ENCODE measurements around the gene NPHS2.
A peak's percentile ranks its signal among the peaks of the same experiment; 100 is the strongest.

Gene NPHS2

DNA sequence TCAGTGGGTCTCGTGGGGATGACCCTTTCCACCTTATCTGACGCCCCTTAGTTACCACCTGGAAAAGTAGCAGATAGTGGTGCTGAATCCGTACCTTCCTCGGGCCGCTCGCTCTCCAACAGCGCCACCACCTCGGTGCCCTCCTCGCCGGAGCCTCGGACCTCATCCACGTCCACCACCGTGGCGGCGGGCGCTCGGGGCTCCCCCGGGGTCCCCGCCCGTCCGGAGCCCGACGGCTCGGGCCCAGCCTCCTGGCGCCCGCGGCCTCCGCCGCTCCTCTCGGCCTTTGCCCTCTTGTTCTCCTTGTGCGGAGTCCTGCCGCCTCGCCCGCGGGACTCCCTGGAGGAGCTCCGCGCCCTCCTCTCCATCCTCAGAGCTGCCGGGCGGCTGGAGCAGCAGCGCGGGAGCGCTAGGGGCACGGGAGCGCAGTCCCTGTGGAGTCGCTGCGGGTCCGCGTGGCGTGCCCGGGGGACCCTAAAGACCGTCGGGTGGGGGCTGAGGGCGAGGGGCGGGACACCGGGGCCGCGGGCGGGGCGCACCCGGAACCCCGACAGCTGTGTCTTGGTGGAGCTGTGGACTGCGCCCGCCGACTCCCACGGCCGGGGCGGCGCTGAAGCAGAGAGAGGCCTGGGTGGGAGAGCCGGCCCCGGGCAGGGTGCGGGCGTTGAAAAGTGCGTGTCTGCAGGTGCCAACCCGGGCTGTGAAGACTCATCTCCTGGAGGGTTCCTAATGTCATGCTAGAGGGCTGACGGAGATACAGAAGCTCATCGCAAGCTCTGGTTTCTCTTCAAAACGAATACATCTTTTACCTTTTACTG is at the start of gene NPHS2:
TSS of gene NPHS2 (minus strand) at position 452 of the 818 bp plus-strand sequence. CDS start at position 368, 84 bp downstream.
- no peak for DNase-seq

DNA sequence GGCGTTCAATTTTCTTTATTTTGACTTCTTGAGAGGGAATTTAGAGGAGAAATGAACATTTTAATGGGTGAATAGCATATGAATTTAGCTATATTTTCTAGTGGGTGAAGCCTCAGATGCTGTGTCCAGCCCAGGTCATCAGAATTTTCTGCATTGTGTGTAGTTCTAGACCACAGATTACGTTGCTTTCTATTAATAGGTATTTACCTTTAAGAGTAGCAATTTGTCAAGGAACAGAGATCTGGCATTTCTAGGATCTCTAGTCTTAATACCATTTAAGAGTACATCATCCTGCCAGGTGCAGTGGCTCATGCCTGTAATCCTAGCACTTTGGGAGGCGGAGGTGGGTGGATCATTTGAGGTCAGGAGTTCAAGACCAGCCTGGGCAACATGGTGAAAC is 36.6 kb upstream of the NPHS2 start:
- no peak for DNase-seq

DNA sequence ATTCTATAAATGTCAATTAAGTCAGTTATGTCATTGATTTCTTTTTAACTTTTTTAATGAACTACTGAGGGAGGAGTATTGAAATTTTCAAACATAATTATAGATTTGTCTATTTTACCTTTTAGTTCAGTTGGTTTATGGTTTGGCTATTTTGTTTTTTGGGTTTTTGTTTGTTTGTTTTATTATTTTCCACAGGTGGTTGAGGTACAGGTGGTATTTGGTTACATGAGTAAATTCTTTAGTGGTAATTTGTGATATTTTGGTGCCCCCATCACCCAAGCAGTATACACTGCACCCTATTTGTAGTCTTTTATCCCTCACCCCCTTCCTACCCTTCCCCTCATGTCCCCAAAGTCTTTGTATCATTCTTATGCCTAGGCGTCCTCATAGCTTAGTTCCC is 25.3 kb upstream of the NPHS2 start:
- no peak for DNase-seq

DNA sequence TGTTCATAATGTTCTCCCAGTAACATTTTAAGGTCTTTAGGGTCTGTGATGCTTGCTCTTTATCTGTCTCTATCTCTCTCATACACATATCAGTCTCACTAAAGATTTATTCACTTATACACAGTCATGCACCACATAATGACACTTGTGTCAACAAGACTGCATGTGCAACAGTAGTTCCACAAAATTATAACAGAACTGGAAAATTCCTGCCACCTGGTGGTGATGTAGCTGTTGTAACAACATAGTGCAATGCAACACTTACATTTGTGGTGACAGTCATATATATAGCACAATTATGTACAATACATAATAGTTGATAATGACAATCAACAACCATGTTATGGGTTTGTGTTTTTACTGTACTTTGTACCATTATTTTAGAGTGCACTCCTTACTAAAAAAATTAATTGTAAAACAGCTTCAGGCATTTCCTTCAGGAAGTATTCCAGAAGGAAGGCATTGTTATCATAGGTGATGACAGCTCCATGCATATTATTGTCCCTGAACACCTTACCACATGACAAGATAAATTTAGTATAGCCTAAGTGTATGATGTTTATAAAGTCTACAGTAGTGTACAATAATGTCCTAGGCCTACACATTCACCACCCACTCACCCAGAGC is 24.0 kb upstream of the NPHS2 start:
- peak; percentile 23 for DNase-seq

DNA sequence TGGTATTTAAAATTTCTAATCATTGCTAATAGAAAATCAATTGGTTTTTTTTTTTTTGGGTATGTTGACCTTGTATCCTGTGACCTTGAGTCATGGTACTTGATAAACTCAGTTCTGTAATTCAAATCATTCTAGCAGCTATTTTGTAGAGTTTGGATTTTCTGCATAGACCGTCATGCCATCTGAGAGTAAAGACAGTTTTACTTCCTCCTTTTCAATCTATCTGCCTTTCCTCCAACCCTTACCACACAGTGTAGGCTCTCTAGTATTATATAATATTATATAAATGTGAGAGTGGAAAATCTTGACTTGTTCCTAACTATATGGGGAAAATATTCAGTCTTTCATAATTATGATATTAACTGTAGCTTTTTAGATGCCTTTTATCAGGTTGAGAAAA is 22.9 kb upstream of the NPHS2 start:
- DNase-seq: no peak

DNA sequence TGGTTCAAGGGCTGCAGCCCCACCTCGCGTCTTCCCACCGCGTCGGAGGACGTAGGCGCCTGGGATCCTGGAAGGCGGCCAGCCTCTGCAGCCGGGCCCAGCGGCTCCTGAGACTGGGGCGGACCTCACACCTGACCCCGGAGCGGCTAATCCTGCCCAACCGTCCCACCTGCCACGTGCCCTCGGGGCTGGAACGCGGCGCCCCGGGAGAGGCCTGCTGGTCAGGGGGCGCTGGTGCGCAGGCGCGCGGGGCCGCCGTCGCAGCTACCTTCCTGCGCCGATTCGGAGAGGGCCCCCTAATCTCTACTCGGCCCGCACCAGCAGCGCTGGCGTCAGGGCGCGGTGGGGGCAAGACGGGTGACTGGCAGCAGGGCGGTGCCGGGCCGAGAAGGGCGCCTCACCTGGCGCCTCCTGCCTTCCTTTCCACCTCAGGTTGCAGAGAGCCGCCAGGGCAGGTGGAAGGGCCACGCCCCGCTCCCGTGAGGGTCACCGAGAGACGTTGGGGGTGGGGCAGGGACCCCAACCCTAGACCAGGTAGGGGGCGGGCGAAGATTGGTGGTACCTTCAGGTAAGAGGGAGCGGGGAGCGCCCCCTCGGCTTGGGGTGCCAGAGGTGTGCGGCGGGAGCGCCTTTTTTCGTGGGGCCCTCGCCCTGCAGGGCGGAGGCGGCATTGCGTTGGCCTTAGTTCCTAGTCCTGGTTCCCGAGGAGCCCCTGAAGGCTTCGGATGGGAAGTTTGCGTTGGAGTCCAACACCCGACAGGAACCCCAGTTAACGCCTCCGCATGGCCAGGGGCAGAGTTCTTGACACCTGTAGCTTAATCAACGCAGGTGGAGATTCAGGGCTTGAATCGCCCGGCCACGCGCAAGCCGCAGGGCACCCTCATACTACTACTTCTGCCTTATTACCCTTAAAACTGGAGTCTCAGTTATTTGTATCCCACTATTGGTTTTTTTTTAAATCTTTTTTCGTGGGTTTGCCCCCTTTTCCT is 16.1 kb upstream of the NPHS2 start, which contains the start of gene TDRD5:
TSS of gene TDRD5 (plus strand) at position 241 of the 989 bp plus-strand sequence. CDS start 784 bp downstream, outside the sequence.
- no peak for DNase-seq

DNA sequence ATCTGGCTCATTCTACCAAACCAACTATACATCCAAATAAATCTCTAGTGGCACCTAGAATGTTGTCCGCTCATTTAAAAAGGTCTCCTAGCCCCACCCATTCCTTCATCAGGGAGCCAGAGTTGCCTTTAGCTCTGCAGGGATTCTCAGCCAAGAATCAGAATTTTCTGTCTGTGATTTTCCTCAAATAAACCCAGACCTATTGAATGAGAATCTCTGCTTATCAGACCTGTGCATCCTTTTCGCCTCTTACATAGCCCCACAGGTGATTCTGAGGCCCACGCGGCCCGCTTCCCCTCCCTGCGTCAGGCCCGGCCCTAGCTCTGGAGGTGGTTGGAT is 15.5 kb upstream of the NPHS2 start:
- no peak for DNase-seq

DNA sequence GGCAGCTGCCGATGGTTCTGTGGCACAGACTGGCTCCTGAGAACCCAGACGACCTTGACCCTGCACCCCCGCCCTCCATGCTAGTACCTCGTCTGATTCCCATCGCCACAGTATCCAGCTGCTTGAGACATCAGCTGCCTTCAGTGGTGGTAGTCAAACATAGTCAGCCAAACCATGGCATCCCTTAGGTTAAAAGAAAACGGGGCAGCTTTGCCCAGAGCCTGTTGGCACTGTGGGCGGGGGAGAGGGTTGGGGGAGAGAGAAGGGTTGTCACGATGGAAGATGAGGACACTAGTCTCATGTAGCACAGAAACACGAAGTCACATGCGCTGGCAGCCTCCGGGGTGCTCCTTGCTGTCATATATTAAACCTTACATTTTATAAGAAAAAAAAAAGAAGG is 14.9 kb upstream of the NPHS2 start:
- DNase-seq: no peak

DNA sequence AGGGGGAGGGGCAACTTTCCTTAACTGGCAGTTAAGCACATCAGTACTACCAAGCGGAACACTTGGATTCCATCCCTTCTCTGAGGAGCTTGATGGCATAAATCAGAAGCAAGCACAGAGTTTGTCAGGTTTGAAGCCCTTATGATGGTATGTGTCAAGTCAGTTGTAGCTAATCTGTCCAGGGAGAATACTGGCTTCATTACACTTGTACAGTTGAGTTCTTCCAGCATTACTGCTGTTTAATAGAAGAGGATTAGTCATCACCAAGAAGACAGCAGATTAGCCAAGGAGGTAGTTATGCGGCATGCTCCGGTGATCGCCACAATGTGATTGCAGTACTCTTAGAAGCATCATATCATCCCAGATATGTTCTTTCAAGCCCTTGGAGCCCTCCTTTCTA is 13.8 kb upstream of the NPHS2 start:
- DNase-seq: no peak

DNA sequence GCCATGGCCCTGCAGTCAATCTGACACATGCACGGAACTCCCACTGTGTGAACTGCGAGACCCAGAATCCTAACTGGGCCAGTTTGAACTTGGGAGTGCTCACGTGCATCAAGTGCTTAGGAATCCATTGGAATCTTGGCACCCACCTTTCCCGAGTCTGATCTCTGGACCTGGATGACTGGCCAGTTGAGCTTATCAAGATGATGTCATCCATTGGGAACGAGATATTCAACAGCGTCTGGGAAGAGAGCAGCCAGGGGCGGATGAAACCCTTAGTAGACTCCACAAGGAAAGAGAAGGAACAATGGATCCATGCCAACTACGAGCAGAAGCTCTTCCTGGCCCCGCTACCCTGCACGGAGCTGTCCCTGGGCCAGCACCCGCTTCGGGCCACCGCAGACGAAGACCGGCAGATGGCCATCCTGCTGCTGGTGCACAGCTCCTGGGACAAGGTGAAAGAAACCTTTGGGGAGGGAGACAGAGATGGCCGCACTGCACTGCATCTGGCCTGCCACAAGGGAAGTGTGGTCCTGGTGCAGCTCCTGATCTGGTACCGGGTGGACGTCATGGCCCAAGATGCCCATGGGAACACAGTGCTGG is 12.8 kb upstream of the NPHS2 start:
- no peak for DNase-seq

DNA sequence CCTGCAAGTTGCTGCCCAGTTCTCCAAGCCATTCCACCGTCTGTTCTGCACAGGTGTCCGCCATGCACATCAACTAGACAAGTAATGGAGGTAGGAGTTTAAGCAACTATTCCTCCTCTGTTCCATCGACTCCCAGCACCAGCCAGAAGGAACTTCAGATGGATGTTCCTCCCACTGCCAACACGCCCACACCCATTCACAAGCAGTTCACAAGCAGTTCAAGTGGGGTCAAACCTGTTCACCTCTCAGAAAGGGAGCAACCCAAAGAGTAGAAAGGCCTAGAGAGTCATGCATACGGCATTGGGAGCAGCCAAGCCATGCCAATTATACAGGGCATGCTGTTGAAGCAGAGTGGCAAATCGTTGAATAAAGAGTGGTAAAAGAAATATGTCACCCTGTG is 11.6 kb upstream of the NPHS2 start:
- DNase-seq: no peak

DNA sequence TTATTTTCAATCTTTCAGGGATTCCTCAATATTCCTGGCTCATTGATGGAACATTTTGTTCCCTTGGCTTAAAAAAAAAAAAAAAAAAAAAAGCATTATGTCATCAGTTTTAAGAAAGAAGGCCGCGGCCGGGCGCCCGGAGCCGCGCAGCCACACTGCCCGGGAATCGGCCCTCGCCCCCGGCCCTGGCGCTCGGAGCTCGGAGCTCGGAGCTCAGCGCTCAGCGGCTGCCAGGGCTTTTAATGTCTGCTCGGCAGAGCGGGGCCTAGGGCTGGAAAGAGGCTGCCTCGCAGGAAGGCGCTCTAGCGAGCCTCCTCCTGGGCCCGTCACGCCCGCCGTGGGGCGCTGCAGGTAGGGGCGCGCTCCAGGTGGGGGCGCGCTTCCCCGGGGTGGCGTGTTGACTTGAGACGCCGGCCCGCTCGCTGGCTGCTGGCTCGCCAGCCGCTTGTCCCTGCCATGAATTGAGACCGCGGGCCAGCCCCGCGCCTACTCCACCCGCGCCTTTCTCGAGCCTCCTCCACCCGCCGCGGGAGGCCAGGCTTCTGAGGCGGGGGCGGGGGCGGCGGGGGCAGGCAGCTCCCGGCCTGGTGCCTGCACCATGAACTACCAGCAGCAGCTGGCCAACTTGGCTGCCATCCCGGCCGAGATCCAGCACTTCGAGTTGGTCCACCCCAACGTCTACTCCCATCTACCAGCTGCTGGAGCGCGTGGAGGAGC is 10.5 kb upstream of the NPHS2 start:
- peak; percentile 62 for DNase-seq

DNA sequence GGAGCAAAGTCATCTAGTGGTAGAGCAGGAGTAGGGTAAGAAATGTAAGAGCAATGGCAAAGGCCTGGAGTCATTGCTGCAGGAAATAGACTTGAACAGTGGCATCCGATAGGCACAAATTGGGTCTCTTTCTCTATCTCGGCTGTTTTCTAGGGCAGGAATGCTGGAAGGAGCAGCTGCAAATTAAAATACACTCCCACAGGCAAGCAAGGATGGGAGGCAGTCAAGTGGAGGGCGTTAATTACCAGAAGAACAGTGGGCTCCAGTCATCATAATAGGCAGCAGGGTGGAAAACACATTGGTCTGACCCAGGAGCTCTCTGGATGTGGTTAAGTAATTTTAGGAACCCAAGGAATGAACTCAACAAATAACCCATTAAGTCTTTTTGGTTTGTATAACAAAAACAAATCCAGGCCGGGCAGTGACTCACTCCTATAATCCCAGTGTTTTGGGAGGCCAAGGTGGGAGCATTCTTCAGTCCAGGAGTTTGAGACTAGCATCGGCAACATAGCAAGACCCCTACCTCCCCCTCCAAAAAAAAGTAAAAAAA is 8.1 kb upstream of the NPHS2 start:
- DNase-seq: no peak

DNA sequence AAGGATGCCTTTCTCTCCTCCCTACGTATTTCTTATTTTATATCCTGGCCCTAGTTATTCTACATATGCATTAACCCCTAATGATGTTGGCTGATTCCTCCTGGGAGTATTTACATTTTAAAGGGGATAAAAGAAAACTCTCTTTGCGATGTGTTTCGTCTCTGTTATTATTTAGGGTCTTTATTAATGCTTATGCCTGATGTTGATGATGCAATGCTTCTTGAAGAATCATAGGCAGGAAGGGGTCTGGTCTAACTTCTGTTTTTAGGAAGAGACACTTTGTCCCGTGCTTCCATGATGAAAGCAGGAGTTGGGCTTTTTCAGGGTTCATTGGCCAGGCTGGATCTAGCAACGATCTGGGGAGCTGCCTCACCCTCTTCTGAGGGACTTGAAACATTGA is 761 bp upstream of the NPHS2 start:
- no peak for DNase-seq

DNA sequence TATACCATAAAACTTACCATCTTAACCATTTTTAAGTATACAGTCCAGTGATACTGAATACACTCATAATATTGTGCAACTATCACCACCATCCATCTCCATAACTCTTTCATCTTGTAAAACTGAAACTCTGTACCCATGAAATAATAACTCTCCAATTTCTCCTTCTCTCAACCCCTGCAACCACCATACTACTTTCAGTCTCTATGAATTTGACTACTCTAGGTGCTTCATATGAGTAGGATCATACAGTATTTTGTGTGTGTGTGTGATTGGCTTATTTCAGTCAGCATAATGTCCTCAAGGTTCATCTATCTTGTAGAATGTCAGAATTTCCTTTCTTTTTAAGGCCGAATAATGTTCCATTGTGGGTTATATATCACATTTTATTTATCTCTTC is 17.7 kb downstream of the NPHS2 start:
- no peak for DNase-seq

DNA sequence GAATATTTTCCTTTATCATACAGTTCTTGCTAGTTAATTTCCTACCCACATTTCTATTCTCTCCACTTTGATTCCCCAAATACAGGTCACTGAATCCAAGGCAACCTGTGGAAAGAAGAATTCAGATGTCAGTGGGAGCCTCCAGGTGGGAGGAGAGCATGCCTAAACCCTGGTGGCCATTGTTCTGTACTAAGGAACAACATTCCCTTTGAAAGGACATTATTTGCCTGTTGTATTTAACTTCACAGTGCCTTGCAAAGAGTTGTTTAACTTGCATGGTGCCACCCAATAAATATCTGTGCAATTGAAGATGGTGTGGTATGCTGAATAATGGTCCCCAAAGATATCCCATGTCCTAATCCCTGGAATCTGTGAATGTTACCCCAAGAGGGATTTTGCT is 21.3 kb downstream of the NPHS2 start:
- DNase-seq: no peak

DNA sequence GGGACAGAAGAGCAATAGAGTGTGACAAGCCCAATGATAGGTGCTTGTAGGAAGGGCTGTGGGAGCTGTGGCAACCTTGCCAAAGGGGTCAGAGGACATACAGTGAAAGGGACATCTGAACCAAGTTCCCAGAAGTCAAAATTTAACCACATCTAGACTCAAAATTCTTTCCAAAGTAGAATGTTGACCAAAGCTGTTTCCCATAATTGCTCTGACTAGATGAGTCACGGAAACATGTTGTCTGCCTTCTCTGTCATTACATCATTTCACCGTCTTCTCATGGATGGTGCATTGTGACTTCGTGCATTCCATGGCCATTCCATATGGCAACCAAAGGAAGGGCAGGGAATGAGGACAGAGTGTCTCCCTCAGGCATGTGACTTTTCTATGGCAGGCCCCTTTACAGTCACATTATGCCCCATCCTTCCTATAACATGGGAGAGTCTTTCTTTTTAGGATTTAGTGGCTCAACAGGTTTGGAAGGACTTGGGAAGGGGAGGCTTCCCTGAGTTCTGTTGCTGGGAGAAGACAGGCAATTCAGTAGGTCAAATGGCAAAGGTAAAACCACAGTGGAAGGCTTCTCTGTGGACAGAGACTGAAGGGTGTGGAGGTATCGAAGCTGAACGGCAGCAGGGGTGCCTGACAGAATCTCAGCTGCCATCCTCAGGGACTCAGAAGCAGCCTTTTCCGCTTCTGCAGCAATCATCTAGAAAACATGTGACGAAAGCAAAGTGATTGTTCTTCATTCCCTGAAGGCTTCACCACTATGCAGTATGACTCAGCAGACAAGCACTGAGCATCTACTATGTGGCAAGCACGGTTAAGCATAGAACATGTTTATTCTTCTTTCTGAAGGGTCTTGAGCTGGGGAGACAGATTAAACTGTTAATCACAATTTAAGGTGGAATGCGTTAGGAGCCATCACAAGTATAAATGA is 24.7 kb downstream of the NPHS2 start:
- DNase-seq: no peak

DNA sequence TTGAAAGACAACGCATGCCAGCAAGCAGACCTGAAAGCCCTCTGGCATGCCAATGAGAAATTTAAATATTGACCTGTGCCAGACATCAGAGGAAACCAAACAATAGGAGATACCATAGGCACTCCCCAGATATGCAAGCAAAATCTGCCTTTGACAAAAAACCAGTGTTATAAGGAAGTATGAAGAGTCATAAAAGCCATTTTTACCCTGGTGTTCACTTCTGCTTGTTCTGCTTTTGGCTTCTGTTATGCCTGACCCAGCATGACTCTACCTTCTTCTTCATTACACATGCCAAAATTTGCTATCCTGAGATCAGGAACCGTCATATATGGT is 26.4 kb downstream of the NPHS2 start:
- DNase-seq: no peak

DNA sequence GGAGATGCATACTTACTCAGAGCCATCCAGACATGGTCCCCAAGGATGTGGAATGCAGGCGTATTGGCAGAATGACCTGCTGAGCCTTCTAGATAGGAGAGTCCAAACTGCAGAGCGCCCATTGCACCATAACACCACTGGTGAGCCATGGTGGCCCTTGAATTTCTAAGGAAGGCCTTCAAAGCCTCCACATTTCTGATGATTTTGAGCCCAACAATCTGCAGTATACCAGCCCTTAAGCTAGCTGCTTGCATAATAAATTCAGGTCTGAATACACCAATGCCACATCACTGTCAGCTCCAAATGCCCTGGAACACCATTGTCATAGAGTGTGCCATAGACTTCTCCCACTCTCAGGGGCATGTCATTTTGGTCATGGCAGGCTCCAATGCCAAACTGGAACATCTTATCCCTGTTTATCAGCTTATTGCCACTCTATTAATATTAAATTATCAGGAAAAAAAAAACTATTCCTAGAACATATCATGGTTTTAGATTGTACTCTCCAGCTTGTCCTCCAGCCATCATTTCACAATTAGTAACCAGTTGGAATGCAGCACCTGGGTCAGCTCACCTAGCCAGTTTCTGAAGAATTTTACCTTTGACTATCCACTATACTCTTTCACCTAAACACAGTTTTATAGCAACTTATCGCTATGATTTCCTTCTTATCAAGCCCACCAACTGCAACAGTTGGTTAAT is 26.9 kb downstream of the NPHS2 start:
- DNase-seq: no peak

DNA sequence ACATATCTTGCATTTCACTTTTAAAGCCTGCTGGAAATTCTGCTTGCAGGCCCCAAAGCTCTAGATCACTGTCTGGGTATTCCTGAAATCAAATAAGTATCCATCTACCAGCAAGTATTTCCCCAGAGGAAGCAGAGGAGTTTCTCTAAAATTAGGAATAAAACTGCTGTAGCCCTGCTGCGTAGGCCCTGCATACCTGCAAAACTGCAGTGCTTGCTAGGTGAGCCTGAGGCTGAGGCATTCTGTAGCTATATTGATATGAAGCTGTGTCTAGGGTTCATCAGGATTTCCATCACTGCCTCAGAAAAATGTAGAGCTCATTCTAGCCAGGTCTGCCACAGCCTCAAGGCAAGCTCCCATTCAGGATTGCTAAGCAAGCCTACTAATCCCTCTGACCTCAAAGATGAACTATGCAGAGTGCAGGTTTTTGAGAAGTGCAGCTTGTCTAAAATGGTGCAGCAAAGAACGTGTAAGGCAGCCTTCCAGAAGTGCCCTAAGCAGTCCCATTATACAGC is 28.7 kb downstream of the NPHS2 start:
- no peak for DNase-seq

Data from NCI-H774 (cell line).